Measurements from ENCODE around the gene IP6K3.

DNA sequence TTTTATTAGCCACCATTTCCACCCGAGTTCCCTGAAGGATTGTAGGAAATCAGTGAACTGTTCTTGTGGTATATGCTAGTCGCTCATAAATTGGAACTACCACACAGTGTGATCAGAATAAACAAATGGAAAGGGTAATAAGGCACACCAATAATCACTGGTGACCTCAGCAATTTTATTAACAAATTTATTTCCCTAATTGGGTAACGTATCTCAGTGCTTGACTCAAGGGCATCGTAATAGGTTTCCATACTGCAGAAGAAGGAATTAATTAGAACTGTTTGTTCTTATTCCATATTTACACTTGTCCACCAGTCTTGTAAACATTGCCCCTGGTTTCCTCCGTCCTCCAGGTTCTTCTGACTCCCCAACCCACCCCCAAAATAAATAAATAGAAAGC is 25.2 kb downstream of the IP6K3 start:
- TF ChIP-seq, protein P1, sequence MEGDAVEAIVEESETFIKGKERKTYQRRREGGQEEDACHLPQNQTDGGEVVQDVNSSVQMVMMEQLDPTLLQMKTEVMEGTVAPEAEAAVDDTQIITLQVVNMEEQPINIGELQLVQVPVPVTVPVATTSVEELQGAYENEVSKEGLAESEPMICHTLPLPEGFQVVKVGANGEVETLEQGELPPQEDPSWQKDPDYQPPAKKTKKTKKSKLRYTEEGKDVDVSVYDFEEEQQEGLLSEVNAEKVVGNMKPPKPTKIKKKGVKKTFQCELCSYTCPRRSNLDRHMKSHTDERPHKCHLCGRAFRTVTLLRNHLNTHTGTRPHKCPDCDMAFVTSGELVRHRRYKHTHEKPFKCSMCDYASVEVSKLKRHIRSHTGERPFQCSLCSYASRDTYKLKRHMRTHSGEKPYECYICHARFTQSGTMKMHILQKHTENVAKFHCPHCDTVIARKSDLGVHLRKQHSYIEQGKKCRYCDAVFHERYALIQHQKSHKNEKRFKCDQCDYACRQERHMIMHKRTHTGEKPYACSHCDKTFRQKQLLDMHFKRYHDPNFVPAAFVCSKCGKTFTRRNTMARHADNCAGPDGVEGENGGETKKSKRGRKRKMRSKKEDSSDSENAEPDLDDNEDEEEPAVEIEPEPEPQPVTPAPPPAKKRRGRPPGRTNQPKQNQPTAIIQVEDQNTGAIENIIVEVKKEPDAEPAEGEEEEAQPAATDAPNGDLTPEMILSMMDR (IDR thresholded peaks at IDR 0.05), result no peak
- no peak for TF ChIP-seq POLR2A (IDR thresholded peaks at IDR 0.05)
